GM12878 (cell line): ENCODE measurements around the gene ITPKB. TPM values are rescaled to one million over a fixed set of nuclear protein-coding genes. Genes with fewer than 3 reads are reported as not detected.
A peak's percentile ranks its signal among the peaks of the same experiment; 100 is the strongest.

Experiments used
- BMI1 ChIP-seq: fragments of 450-650 bp; IDR thresholded peaks from 2 replicates; pipeline ENCODE4 v1.6.1; 2016; ENCODE audit warnings: mild to moderate bottlenecking, moderate library complexity, borderline replicate concordance
- BRCA1 ChIP-seq: IDR thresholded peaks from 2 replicates; pipeline ENCODE4 v1.6.1; 2011; ENCODE audit warnings: low read depth, low read length, improper control_type of control experiment
- EP300 ChIP-seq, 2 experiments: fragments of 150-350 bp in 1 of 2; IDR thresholded peaks; 2 replicates each; pipeline ENCODE4 v1.6.1; 2011 to 2012; ENCODE audit warnings: low read depth in 2 of 2, low read length in 2 of 2, borderline replicate concordance in 1 of 2, improper control_type of control experiment in 1 of 2, inconsistent platforms in 1 of 2; ENCODE audit not compliant: control insufficient read depth in 1 of 2
- FOS ChIP-seq: IDR thresholded peaks from 3 replicates; pipeline ENCODE4 v1.6.1; 2011; ENCODE audit warnings: borderline replicate concordance; ENCODE audit not compliant: insufficient read length; ENCODE audit errors: extremely low read depth
- GABPA ChIP-seq: IDR thresholded peaks from 2 replicates; pipeline ENCODE4 v1.6.1; 2014; ENCODE audit warnings: antibody characterized with exemption, low read depth, mild to moderate bottlenecking, inconsistent platforms
- KDM1A ChIP-seq: fragments of 200-600 bp; sonication (generic); IDR thresholded peaks from 2 replicates; pipeline ENCODE4 v1.6.1; 2016; ENCODE audit warnings: borderline replicate concordance
- NFYA ChIP-seq: IDR thresholded peaks from 2 replicates; pipeline ENCODE4 v1.6.1; 2011; ENCODE audit warnings: low read depth, mild to moderate bottlenecking, low read length, improper control_type of control experiment, borderline replicate concordance
- NR2C2 ChIP-seq: IDR thresholded peaks from 2 replicates; pipeline ENCODE4 v1.6.1; 2011; ENCODE audit warnings: borderline replicate concordance, low read depth; ENCODE audit not compliant: control insufficient read depth, insufficient read length
- PAX5 ChIP-seq: IDR thresholded peaks from 2 replicates; pipeline ENCODE4 v1.6.1; 2011; ENCODE audit warnings: low read depth, low read length, borderline replicate concordance
- SMC3 ChIP-seq: IDR thresholded peaks from 2 replicates; pipeline ENCODE4 v1.6.1; 2011; ENCODE audit warnings: low read length, improper control_type of control experiment, borderline replicate concordance
- SP1 ChIP-seq: IDR thresholded peaks from one replicate; pipeline ENCODE4 v1.6.1; 2011; ENCODE audit warnings: low read depth, low read length
- SRF ChIP-seq, 2 experiments: IDR thresholded peaks; 2 replicates each; pipeline ENCODE4 v1.6.1; 2011; ENCODE audit warnings: low read depth in 2 of 2, low read length in 2 of 2, mild to moderate bottlenecking in 1 of 2, moderate library complexity in 1 of 2
- YY1 ChIP-seq: IDR thresholded peaks from 2 replicates; pipeline ENCODE4 v1.6.1; 2011; ENCODE audit warnings: low read depth, mild to moderate bottlenecking, low read length
- ZZZ3 ChIP-seq: IDR thresholded peaks from 2 replicates; pipeline ENCODE4 v1.6.1; 2011; ENCODE audit warnings: low read depth; ENCODE audit not compliant: control insufficient read depth, insufficient read length
- polyA plus RNA-seq, 11 experiments: library from polyadenylated mRNA; depleted of rRNA in 4 of 11; unstranded in 6 of 11; stranded (reverse) in 5 of 11; fragments of >200 nt; fragmentation: Nextera tagmentation in 4 of 11; fragmentation: Illumina TruSeq in 1 of 11; extraction: Ambion mirVana in 4 of 11; extraction: Trizol in 1 of 11; gene quantifications; 1 replicate in 1 of 11; 2 replicates in 10 of 11; pipeline versions ENCODE4 v1.2.1 to v1.2.3, GENCODE V29; 2011 to 2016; ENCODE audit warnings: inconsistent platforms in 2 of 11, missing spikeins in 2 of 11, low read depth in 1 of 11
- total RNA-seq, 4 experiments: library from RNA; depleted of rRNA in 3 of 4; stranded (reverse); fragments of >200 nt in 3 of 4; fragmentation: Illumina TruSeq in 1 of 4; extraction: Trizol in 1 of 4; gene quantifications; 2 replicates each; pipeline versions ENCODE4 v1.2.1 to v1.2.3, GENCODE V29; 2013 to 2021
- TF ChIP-seq, protein P1 (sequence below): fragments of 450-650 bp; IDR thresholded peaks from 2 replicates; pipeline ENCODE4 v1.6.1; 2017; ENCODE audit warnings: antibody characterized with exemption, mild to moderate bottlenecking, moderate library complexity
- TF ChIP-seq, protein P2 (sequence below): IDR thresholded peaks from 2 replicates; pipeline ENCODE4 v1.6.1; 2011; ENCODE audit warnings: mild to moderate bottlenecking, low read depth, low read length, moderate library complexity; ENCODE audit not compliant: insufficient replicate concordance
- TF ChIP-seq, protein P3 (sequence below): fragments of 450-650 bp; IDR thresholded peaks from 2 replicates; pipeline ENCODE4 v1.6.1; 2017; ENCODE audit warnings: low read depth, mild to moderate bottlenecking, moderate library complexity
- TF ChIP-seq, protein P4 (sequence below): fragments of 450-650 bp; IDR thresholded peaks from 2 replicates; pipeline ENCODE4 v1.6.1; 2017; ENCODE audit warnings: borderline replicate concordance
- TF ChIP-seq, protein P5 (sequence below): IDR thresholded peaks from 2 replicates; pipeline ENCODE4 v1.6.1; 2012; ENCODE audit warnings: low read depth, low read length, improper control_type of control experiment

ITPKB gene
- total and polyA plus RNA-seq, 10 of the 15 experiments (the other 5 are each of a cell fraction or from before 2014, with no cell fraction given) = 1.3 to 38.7 (median 12.9) TPM

DNA sequence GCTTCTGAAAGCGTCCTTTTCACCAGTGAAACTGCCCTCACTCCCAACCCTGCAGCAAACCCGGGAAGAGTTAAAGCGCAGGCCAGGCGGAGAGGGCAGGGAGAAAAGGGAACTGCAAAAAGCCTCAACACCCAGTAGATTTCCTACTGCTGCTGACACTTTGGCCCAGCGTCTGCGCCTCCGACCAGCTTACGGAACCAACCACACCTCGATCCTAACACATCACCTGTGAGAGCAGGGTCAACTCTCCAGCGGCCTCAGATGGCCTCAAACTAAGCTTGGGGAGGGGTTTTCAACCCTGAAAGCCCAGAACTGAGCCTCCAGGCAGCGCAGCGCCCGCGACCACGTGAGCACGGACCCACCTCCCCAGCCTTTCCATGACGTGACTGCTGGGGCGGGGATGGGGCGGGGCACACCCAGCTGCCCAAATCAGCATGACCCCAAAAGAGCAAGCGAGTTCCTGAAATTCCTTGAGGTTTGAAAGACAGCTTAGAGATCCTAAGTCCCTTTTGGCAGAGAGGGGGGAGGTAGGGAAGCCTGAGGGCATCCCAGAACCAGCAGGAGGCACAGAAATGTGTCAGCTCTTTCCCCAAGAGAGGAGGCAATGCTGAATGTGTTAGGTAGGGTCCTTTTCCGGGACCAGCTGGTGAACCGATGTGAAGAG lies 59.1 kb downstream of the ITPKB start (continued):
- TF ChIP-seq, protein P1, sequence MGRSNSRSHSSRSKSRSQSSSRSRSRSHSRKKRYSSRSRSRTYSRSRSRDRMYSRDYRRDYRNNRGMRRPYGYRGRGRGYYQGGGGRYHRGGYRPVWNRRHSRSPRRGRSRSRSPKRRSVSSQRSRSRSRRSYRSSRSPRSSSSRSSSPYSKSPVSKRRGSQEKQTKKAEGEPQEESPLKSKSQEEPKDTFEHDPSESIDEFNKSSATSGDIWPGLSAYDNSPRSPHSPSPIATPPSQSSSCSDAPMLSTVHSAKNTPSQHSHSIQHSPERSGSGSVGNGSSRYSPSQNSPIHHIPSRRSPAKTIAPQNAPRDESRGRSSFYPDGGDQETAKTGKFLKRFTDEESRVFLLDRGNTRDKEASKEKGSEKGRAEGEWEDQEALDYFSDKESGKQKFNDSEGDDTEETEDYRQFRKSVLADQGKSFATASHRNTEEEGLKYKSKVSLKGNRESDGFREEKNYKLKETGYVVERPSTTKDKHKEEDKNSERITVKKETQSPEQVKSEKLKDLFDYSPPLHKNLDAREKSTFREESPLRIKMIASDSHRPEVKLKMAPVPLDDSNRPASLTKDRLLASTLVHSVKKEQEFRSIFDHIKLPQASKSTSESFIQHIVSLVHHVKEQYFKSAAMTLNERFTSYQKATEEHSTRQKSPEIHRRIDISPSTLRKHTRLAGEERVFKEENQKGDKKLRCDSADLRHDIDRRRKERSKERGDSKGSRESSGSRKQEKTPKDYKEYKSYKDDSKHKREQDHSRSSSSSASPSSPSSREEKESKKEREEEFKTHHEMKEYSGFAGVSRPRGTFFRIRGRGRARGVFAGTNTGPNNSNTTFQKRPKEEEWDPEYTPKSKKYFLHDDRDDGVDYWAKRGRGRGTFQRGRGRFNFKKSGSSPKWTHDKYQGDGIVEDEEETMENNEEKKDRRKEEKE = no peak
- no peak for TF ChIP-seq KDM1A
- TF ChIP-seq EP300 (IDR thresholded peaks at IDR 0.05; ENCODE audit: borderline replicate concordance in 1 of 2, control insufficient read depth in 1 of 2, low read depth in 2 of 2, low read length in 2 of 2) = no peak
- no peak for TF ChIP-seq BMI1
- TF ChIP-seq, protein P2, sequence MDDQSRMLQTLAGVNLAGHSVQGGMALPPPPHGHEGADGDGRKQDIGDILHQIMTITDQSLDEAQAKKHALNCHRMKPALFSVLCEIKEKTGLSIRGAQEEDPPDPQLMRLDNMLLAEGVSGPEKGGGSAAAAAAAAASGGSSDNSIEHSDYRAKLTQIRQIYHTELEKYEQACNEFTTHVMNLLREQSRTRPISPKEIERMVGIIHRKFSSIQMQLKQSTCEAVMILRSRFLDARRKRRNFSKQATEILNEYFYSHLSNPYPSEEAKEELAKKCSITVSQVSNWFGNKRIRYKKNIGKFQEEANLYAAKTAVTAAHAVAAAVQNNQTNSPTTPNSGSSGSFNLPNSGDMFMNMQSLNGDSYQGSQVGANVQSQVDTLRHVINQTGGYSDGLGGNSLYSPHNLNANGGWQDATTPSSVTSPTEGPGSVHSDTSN = no peak
- no peak for TF ChIP-seq YY1
- TF ChIP-seq, protein P3, sequence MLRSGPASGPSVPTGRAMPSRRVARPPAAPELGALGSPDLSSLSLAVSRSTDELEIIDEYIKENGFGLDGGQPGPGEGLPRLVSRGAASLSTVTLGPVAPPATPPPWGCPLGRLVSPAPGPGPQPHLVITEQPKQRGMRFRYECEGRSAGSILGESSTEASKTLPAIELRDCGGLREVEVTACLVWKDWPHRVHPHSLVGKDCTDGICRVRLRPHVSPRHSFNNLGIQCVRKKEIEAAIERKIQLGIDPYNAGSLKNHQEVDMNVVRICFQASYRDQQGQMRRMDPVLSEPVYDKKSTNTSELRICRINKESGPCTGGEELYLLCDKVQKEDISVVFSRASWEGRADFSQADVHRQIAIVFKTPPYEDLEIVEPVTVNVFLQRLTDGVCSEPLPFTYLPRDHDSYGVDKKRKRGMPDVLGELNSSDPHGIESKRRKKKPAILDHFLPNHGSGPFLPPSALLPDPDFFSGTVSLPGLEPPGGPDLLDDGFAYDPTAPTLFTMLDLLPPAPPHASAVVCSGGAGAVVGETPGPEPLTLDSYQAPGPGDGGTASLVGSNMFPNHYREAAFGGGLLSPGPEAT = peak; percentile 59
- no peak for TF ChIP-seq GABPA
- no peak for TF ChIP-seq SMC3
- TF ChIP-seq NR2C2 = no peak
- no peak for TF ChIP-seq PAX5
- TF ChIP-seq, protein P4, sequence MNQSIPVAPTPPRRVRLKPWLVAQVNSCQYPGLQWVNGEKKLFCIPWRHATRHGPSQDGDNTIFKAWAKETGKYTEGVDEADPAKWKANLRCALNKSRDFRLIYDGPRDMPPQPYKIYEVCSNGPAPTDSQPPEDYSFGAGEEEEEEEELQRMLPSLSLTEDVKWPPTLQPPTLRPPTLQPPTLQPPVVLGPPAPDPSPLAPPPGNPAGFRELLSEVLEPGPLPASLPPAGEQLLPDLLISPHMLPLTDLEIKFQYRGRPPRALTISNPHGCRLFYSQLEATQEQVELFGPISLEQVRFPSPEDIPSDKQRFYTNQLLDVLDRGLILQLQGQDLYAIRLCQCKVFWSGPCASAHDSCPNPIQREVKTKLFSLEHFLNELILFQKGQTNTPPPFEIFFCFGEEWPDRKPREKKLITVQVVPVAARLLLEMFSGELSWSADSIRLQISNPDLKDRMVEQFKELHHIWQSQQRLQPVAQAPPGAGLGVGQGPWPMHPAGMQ = no peak
- TF ChIP-seq SRF (IDR thresholded peaks at IDR 0.05; ENCODE audit: low read depth in 2 of 2, low read length in 2 of 2) = no peak
- TF ChIP-seq BRCA1 = no peak
- no peak for TF ChIP-seq NFYA
- TF ChIP-seq SP1 = no peak
- TF ChIP-seq, protein P5, sequence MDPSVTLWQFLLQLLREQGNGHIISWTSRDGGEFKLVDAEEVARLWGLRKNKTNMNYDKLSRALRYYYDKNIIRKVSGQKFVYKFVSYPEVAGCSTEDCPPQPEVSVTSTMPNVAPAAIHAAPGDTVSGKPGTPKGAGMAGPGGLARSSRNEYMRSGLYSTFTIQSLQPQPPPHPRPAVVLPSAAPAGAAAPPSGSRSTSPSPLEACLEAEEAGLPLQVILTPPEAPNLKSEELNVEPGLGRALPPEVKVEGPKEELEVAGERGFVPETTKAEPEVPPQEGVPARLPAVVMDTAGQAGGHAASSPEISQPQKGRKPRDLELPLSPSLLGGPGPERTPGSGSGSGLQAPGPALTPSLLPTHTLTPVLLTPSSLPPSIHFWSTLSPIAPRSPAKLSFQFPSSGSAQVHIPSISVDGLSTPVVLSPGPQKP = no peak
- no peak for TF ChIP-seq FOS
- TF ChIP-seq ZZZ3 = no peak
